ENCODE data around the gene HNRNPL. TPM values are rescaled to one million over a fixed set of nuclear protein-coding genes. Genes with fewer than 3 reads are reported as not detected.
"Not testable (repeated sequence)": the region's sequence is repeated elsewhere in the genome, so short reads cannot be mapped to it uniquely, and the experiment has no call there.

The HNRNPL gene
- total and polyA plus RNA-seq, 2 experiments from 2014 or later: 184 to 209 TPM

- Histone ChIP-seq H3K9me2 (replicated peaks; ENCODE audit: insufficient read depth) (no peaks in the 10 kb centered on the region), H3K36me3 (replicated peaks; ENCODE audit: insufficient read depth, low read depth) (no peaks in the 10 kb centered on the region), H3K4me2 (peak overlapping the region; percentile 62), H3K27me3 (no peaks in the 10 kb centered on the region), H3K4me1 (ENCODE audit: insufficient read depth) (peaks cover 18% of the 10 kb centered on the region), H3K79me2 (no peaks in the 10 kb centered on the region), H4K20me1 (ENCODE audit: insufficient read depth, poor library complexity, severe bottlenecking) (no peaks in the 10 kb centered on the region), H2AFZ (no peak overlapping the region), H3K9me3 (ENCODE audit: low read depth) (no peaks in the 10 kb centered on the region), H3K27ac (peak overlapping the region; percentile 95), H3K4me3 (no peak overlapping the region)
- DNase-seq (ENCODE audit: low spot score): no peak
- 85% methylated on average over 16 of the region's 16 CpGs for WGBS (ENCODE audit: low lambda C conversion rate, missing lambda C conversion rate)
- no peak for TF ChIP-seq EZH2 (IDR thresholded peaks at IDR 0.05; ENCODE audit: borderline replicate concordance)
- TF ChIP-seq EZH2phosphoT487 (IDR thresholded peaks at IDR 0.05; ENCODE audit: low read depth, severe bottlenecking, unreplicated experiment): no peak
- no peak for TF ChIP-seq CTCF (IDR thresholded peaks at IDR 0.05; ENCODE audit: poor library complexity)
Measured at GRCh38 chr19:38878575-38879399, 29.0 kb upstream of the HNRNPL start.

GRCh38 chr19:38877781-38878574 is 28.2 kb upstream of the HNRNPL start, which contains the start of gene RINL:
Gene RINL, minus strand, starts transcription at chr19:38878275. Its CDS starts 1,533 bp downstream, at chr19:38876742.
- no peaks in the 10 kb centered on the region for H3K9me2 ChIP-seq (replicated peaks; ENCODE audit: insufficient read depth)
- H3K4me3 ChIP-seq: no peak within 1 kb of the TSS
- peaks cover 18% of the 10 kb centered on the region for H3K4me1 ChIP-seq (ENCODE audit: insufficient read depth)
- TF ChIP-seq CTCF (IDR thresholded peaks at IDR 0.05; ENCODE audit: poor library complexity) (no peak), EZH2 (IDR thresholded peaks at IDR 0.05; ENCODE audit: borderline replicate concordance) (no peak), EZH2phosphoT487 (IDR thresholded peaks at IDR 0.05; ENCODE audit: low read depth, severe bottlenecking, unreplicated experiment) (no peak)
- peak within 1 kb of the TSS; percentile 95 for H3K27ac ChIP-seq
- H3K9me3 ChIP-seq (ENCODE audit: low read depth): no peaks in the 10 kb centered on the region
- H3K27me3 ChIP-seq: no peaks in the 10 kb centered on the region
- DNase-seq (ENCODE audit: low spot score): peak; percentile 56
- no peak within 1 kb of the TSS for H2AFZ ChIP-seq
- no peaks in the 10 kb centered on the region for H4K20me1 ChIP-seq (ENCODE audit: insufficient read depth, poor library complexity, severe bottlenecking)
- 56% methylated on average over 10 of the region's 11 CpGs for WGBS (ENCODE audit: low lambda C conversion rate, missing lambda C conversion rate)
- H3K79me2 ChIP-seq: no peaks in the 10 kb centered on the region
- H3K4me2 ChIP-seq: peak within 1 kb of the TSS; percentile 62
- no peaks in the 10 kb centered on the region for H3K36me3 ChIP-seq (replicated peaks; ENCODE audit: insufficient read depth, low read depth)

DNA sequence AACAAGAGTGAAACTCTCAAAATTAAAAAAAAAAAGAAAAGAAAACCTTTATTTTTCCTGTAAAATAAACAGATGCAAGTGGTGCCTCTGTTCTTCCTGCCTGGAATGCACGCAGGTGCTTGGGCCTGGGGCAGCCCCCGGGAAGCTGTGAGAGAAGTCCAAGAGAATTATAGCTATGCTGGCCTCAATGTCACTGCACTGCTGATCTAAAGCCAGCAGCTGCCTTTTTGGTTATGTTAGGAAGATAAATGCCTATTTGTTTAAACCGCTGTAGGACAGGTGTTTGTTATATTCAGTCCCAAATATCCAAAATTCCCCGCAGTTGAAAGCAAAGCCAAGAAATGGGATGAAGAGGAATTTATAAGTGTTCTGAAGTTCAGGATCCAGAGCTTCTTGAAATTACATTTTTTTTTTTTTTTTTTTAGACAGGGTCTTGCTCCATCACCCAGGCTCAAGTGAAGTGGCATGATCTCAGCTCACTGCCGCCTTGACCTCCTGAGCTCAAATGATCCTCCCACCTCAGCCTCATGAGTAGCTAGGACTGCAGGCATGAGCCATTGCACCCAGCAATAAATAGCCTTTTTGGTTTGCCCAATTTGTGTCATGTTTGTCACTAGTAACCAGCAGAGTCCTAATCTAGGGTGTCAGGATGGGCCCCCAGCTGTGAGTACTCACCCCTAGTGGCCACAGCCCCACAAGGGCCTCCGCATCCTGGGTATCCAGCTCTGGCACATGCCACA is 26.0 kb upstream of the HNRNPL start:
- Histone ChIP-seq H3K4me1 (ENCODE audit: insufficient read depth) (peaks cover 18% of the 10 kb centered on the region), H3K36me3 (replicated peaks; ENCODE audit: insufficient read depth, low read depth) (no peaks in the 10 kb centered on the region), H4K20me1 (ENCODE audit: insufficient read depth, poor library complexity, severe bottlenecking) (no peaks in the 10 kb centered on the region), H3K79me2 (no peaks in the 10 kb centered on the region), H3K9me3 (ENCODE audit: low read depth) (no peaks in the 10 kb centered on the region), H3K27me3 (no peaks in the 10 kb centered on the region), H3K4me2 (no peak overlapping the region), H3K27ac (no peak overlapping the region), H3K4me3 (no peak overlapping the region), H2AFZ (no peak overlapping the region), H3K9me2 (replicated peaks; ENCODE audit: insufficient read depth) (no peaks in the 10 kb centered on the region)
- TF ChIP-seq EZH2 (IDR thresholded peaks at IDR 0.05; ENCODE audit: borderline replicate concordance) (no peak), CTCF (IDR thresholded peaks at IDR 0.05; ENCODE audit: poor library complexity) (no peak), EZH2phosphoT487 (IDR thresholded peaks at IDR 0.05; ENCODE audit: low read depth, severe bottlenecking, unreplicated experiment) (no peak)
- WGBS (ENCODE audit: low lambda C conversion rate, missing lambda C conversion rate): 78% methylated on average over 6 of the region's 6 CpGs
- DNase-seq (ENCODE audit: low spot score): no peak

DNA sequence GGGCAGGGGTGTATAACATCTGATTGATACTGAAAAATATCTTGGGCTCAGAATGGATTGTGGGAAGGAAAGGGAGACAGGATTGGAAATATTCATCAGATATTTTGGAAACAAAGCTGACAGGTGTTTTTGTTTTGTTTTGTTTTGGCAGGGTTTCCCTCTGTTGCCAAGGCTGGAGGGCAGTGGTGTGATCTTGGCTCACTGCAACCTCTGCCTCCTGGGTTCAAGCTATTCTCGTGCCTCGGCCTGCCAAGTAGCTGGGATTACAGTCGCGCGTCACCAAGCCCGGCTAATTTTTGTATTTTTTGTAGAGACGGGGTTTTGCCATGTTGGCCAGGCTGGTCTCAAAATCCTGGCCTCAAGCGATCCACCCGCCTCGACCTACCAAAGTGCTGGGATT is 23.6 kb upstream of the HNRNPL start:
- H3K9me2 ChIP-seq (replicated peaks; ENCODE audit: insufficient read depth); H3K4me2 ChIP-seq; H3K36me3 ChIP-seq (replicated peaks; ENCODE audit: insufficient read depth, low read depth); H2AFZ ChIP-seq; DNase-seq (ENCODE audit: low spot score); H3K27ac ChIP-seq; H3K27me3 ChIP-seq; H3K4me3 ChIP-seq; H3K9me3 ChIP-seq (ENCODE audit: low read depth); H4K20me1 ChIP-seq (ENCODE audit: insufficient read depth, poor library complexity, severe bottlenecking); H3K4me1 ChIP-seq (ENCODE audit: insufficient read depth); H3K79me2 ChIP-seq: not testable (repeated sequence)
- 92% methylated on average over 10 of the region's 10 CpGs for WGBS (ENCODE audit: low lambda C conversion rate, missing lambda C conversion rate)

All from hepatocyte (in vitro differentiated cells).